Endothelial cell of umbilical vein (primary cell): ENCODE data around the gene HCST. TPM values are rescaled to one million over a fixed set of nuclear protein-coding genes. Genes with fewer than 3 reads are reported as not detected.

Source experiments
- Bru-seq: library from RNA; stranded (reverse); fragments of 400-500 nt; gene quantifications from one replicate; lab custom pipeline; 2021; lab: Mats Ljungman, UMichigan
- BruChase-seq, 2 experiments: library from RNA; stranded (reverse); fragments of 400-500 nt; gene quantifications; one replicate each; lab custom pipeline; 2021; lab: Mats Ljungman, UMichigan
- BruUV-seq: library from RNA; stranded (reverse); fragments of 400-500 nt; replicated peaks from 2 replicates; lab custom pipeline; 2021; lab: Mats Ljungman, UMichigan
- CTCF ChIA-PET: fragments of 300-600, 350-600 bp; sonication (Branson Sonifier 250); formaldehyde crosslinking; loops from one replicate; lab custom pipeline; 2021; ENCODE audit warnings: antibody characterized with exemption, inconsistent platforms; lab: Charles Lee
- POLR2A ChIA-PET: fragments of 300-600, 350-600 bp; sonication (Branson Sonifier 250); formaldehyde crosslinking; loops from one replicate; lab custom pipeline; 2021; ENCODE audit warnings: antibody characterized with exemption, inconsistent platforms; lab: Charles Lee
- DNase-seq: peaks from one replicate; pipeline ENCODE4 v3.0.0-alpha.2; 2011; ENCODE audit warnings: low read depth, low spot score
- FAIRE-seq: peaks from 2 replicates; lab custom pipeline; 2011; peaks lifted over from hg19 to GRCh38; lab: Jason Lieb, UNC
- H2AFZ ChIP-seq: 2 replicates; pipeline ENCODE4 v1.6.0; 2012; ENCODE audit warnings: low read depth, low read length, control low read depth, inconsistent platforms
- H3K27ac ChIP-seq: 2 replicates; pipeline ENCODE4 v1.5.1; 2011; ENCODE audit warnings: low read depth, mild to moderate bottlenecking, control low read depth, low read length, moderate library complexity; ENCODE audit not compliant: insufficient read depth
- H3K27me3 ChIP-seq, 2 experiments: 2 replicates each; pipeline versions ENCODE4 v1.6.0 to v1.6.1; 2011; ENCODE audit warnings: low read length in 2 of 2, mixed read lengths in 1 of 2; ENCODE audit not compliant: control insufficient read depth in 2 of 2, insufficient read depth in 2 of 2
- H3K36me3 ChIP-seq, 2 experiments: 2 replicates in 1 of 2; 3 replicates in 1 of 2; pipeline ENCODE4 v1.5.1; 2011; ENCODE audit warnings: low read length in 2 of 2, mild to moderate bottlenecking in 1 of 2, moderate library complexity in 1 of 2; ENCODE audit not compliant: control insufficient read depth in 2 of 2, insufficient read depth in 2 of 2; ENCODE audit errors: extremely low read depth in 1 of 2
- H3K4me1 ChIP-seq: 3 replicates; pipeline ENCODE4 v1.5.1; 2011; ENCODE audit warnings: mild to moderate bottlenecking, low read length; ENCODE audit not compliant: control insufficient read depth, insufficient read depth; ENCODE audit errors: extremely low read depth
- H3K4me2 ChIP-seq: 2 replicates; pipeline ENCODE4 v1.6.1; 2011; ENCODE audit warnings: low read length, control low read depth, mixed read lengths; ENCODE audit not compliant: insufficient read depth
- H3K4me3 ChIP-seq, 3 experiments: fragments of 200-600 bp in 1 of 3; sonication (generic), shearing (Covaris generic) in 1 of 3; replicated peaks in 1 of 3; 2 replicates each; pipeline ENCODE4 v1.5.1; 2011 to 2016; ENCODE audit warnings: control low read depth in 3 of 3, low read length in 3 of 3, mild to moderate bottlenecking in 2 of 3, inconsistent platforms in 1 of 3, low read depth in 1 of 3, moderate library complexity in 1 of 3; ENCODE audit not compliant: insufficient read depth in 1 of 3
- H3K79me2 ChIP-seq: 2 replicates; pipeline ENCODE4 v1.6.0; 2012; ENCODE audit warnings: low read length, inconsistent platforms; ENCODE audit not compliant: control insufficient read depth, insufficient read depth
- H3K9ac ChIP-seq: replicated peaks from 2 replicates; pipeline ENCODE3; 2011; ENCODE audit warnings: low read length, control low read depth; ENCODE audit not compliant: insufficient read depth; ENCODE audit errors: extremely low read depth
- H3K9me1 ChIP-seq: replicated peaks from 3 replicates; pipeline ENCODE4 v1.6.0; 2011; ENCODE audit warnings: mild to moderate bottlenecking, low read length; ENCODE audit not compliant: control insufficient read depth, insufficient read depth; ENCODE audit errors: extremely low read depth
- H3K9me3 ChIP-seq: replicated peaks from 2 replicates; pipeline ENCODE4 v1.5.1; 2012; ENCODE audit warnings: low read length, inconsistent platforms; ENCODE audit not compliant: control insufficient read depth, insufficient read depth
- H4K20me1 ChIP-seq: replicated peaks from 2 replicates; pipeline ENCODE3; 2011; ENCODE audit warnings: mild to moderate bottlenecking, low read length; ENCODE audit not compliant: control insufficient read depth, insufficient read depth; ENCODE audit errors: extremely low read depth
- CTCF ChIP-seq, 2 donors: IDR thresholded peaks; 1 replicate in 1 of 2; 2 replicates in 1 of 2; pipeline ENCODE4 v1.5.1; 2011; ENCODE audit warnings: low read length in 2 of 2, mild to moderate bottlenecking in 2 of 2, moderate library complexity in 2 of 2, control low read depth in 1 of 2, inconsistent platforms in 1 of 2, low read depth in 1 of 2; ENCODE audit not compliant: insufficient read depth in 1 of 2; ENCODE audit errors: extremely low read depth in 1 of 2
- EZH2 ChIP-seq: IDR thresholded peaks from 2 replicates; pipeline ENCODE4 v1.6.1; 2012; ENCODE audit warnings: borderline replicate concordance, low read depth, mild to moderate bottlenecking, moderate library complexity, low read length, inconsistent platforms; ENCODE audit not compliant: severe bottlenecking
- FOS ChIP-seq: IDR thresholded peaks from 2 replicates; pipeline ENCODE4 v1.6.1; 2011; ENCODE audit warnings: mild to moderate bottlenecking, low read length, moderate library complexity, borderline replicate concordance; ENCODE audit not compliant: insufficient read depth
- GATA2 ChIP-seq: IDR thresholded peaks from 2 replicates; pipeline ENCODE4 v1.7.0; 2011; ENCODE audit warnings: low read depth, mild to moderate bottlenecking, moderate library complexity, mixed read lengths, low read length; ENCODE audit not compliant: insufficient read length, insufficient read depth
- JUN ChIP-seq: IDR thresholded peaks from 2 replicates; pipeline ENCODE4 v1.6.1; 2011; ENCODE audit warnings: borderline replicate concordance, low read depth; ENCODE audit not compliant: insufficient read length, insufficient read depth
- MAX ChIP-seq: IDR thresholded peaks from 2 replicates; pipeline ENCODE4 v1.6.1; 2011; ENCODE audit not compliant: insufficient read depth, insufficient read length
- MYC ChIP-seq: IDR thresholded peaks from one replicate; pipeline ENCODE4 v1.6.1; 2011; ENCODE audit warnings: mild to moderate bottlenecking, low read depth, low read length
- POLR2A ChIP-seq: IDR thresholded peaks from 2 replicates; pipeline ENCODE4 v1.6.1; 2012; ENCODE audit warnings: low read depth, mild to moderate bottlenecking, control low read depth, low read length
- POLR2AphosphoS5 ChIP-seq: IDR thresholded peaks from 2 replicates; pipeline ENCODE4 v1.6.1; 2012; ENCODE audit warnings: low read depth, mild to moderate bottlenecking, control low read depth, low read length, moderate library complexity; ENCODE audit not compliant: insufficient read depth
- dilution Hi-C: fragments of 300-500 bp; cut with MboI; formaldehyde crosslinking; loops from one replicate; pipeline ENCODE4 v1.15.0; 2019; ENCODE audit warnings: low sequenced_read_pairs; ENCODE audit not compliant: extremely low pct_ligation_motif_present
- intact Hi-C: fragments of 100-400 bp; cut with micrococcal nuclease; formaldehyde crosslinking; loops from one replicate; pipeline ENCODE4 v1.10.0; 2022
- long read RNA-seq: library from polyadenylated mRNA; stranded (forward); transcript quantifications from one replicate; pipeline ENCODE4 v2.0.0, GENCODE V29; 2021
- polyA minus RNA-seq, 3 experiments: library from RNA; depleted of rRNA, polyadenylated mRNA; stranded (reverse); fragments of >200 nt; gene quantifications; 1 replicate in 1 of 3; 2 replicates in 2 of 3; pipeline ENCODE4 v1.2.3, GENCODE V29; 2011
- polyA plus RNA-seq, 4 experiments: library from polyadenylated mRNA; depleted of rRNA in 3 of 4; stranded (reverse) in 3 of 4; unstranded in 1 of 4; fragments of >200 nt; gene quantifications; 2 replicates each; pipeline versions ENCODE4 v1.2.1 to v1.2.3, GENCODE V29; 2011 to 2012; ENCODE audit warnings: missing spikeins in 1 of 4
- total RNA-seq: library from RNA; stranded (reverse); gene quantifications from 2 replicates; pipeline ENCODE4 v1.2.3, GENCODE V29; 2021

HCST gene
- total RNA-seq (not detected in 2 replicates), polyA plus RNA-seq (not detected in 2 replicates), polyA minus RNA-seq (not detected in 2 replicates), Bru-seq, nascent RNA (percentile 8 among the genes with signal in this experiment), BruChase-seq, experiment 1, labeled RNA remaining after a 6-hour chase (percentile 13 among the genes with signal in this experiment), BruChase-seq, experiment 2, labeled RNA remaining after a 2-hour chase (not detected)
- not detected in 2 replicates for polyA plus RNA-seq (2011; cell fraction: cytosol; rRNA removed)
- polyA plus RNA-seq (2011; cell fraction: nucleus; rRNA removed), result not detected in 2 replicates
- polyA plus RNA-seq (2012), result not detected in 2 replicates
- polyA minus RNA-seq (2011; cell fraction: cytosol; rRNA and poly(A)+ RNA removed), result 1.7 TPM
- polyA minus RNA-seq (2011; cell fraction: nucleus; rRNA and poly(A)+ RNA removed), result not detected in 2 replicates
- long read RNA-seq, result 0 reads

- H3K9me3 ChIP-seq, result no peaks in the 10 kb centered on the region
- no peak within 1 kb of the TSS for H3K4me3 ChIP-seq
- ChIA-PET CTCF (no interaction called here), POLR2A (no interaction called here)
- H3K4me1 ChIP-seq, result peaks cover 16% of the 10 kb centered on the region
- no peak within 1 kb of the TSS for H3K9ac ChIP-seq
- H3K27ac ChIP-seq, result no peak within 1 kb of the TSS
- H3K36me3 ChIP-seq, result peaks cover 0 to under 1% of the 10 kb centered on the region in 2 experiments
- DNase-seq (no peak), FAIRE-seq (no peak)
- peaks cover 0 to 6% of the 10 kb centered on the region in 2 experiments for H3K27me3 ChIP-seq
- no peak within 1 kb of the TSS for H3K4me2 ChIP-seq
- no TSS peak for BruUV-seq
- H4K20me1 ChIP-seq, result no peaks in the 10 kb centered on the region
- dilution Hi-C loops (no loop called here), intact Hi-C loops (no loop called here)
- TF ChIP-seq CTCF (IDR thresholded peaks at IDR 0.05; ENCODE audit: extremely low read depth in 1 of 2, insufficient read depth in 1 of 2, low read depth in 1 of 2, low read length in 2 of 2), result no peak
- no peak for TF ChIP-seq MYC
- TF ChIP-seq MAX, result no peak
- no peak for TF ChIP-seq FOS
- no peak for TF ChIP-seq JUN
- no peak for TF ChIP-seq POLR2AphosphoS5
- no peak for TF ChIP-seq EZH2
- TF ChIP-seq POLR2A, result no peak
- no peak for TF ChIP-seq GATA2
- H3K9me1 ChIP-seq, result no peaks in the 10 kb centered on the region
- peak within 1 kb of the TSS; percentile 80 for H2AFZ ChIP-seq
- peaks cover 2% of the 10 kb centered on the region for H3K79me2 ChIP-seq
Observed at GRCh38 chr19:35901854-35902661, at the start of gene HCST. Gene HCST (plus strand): TSS chr19:35902529. CDS start chr19:35902594, 65 bp downstream.
